22Rv1 (cell line): ENCODE measurements around the gene ORM2.

ENCODE experiments used
- H3K27ac ChIP-seq: fragments of 450-650 bp; 2 replicates; pipeline ENCODE4 v1.5.1; 2017
- ZFX ChIP-seq: fragments of 450-650 bp; IDR thresholded peaks from 2 replicates; pipeline ENCODE4 v1.6.1; 2017; ENCODE audit warnings: antibody characterized with exemption, borderline replicate concordance
- TF ChIP-seq, protein P1 (sequence below): fragments of 450-650 bp; IDR thresholded peaks from 2 replicates; pipeline ENCODE4 v1.5.1; 2017; ENCODE audit warnings: mild to moderate bottlenecking

ORM2 gene

DNA sequence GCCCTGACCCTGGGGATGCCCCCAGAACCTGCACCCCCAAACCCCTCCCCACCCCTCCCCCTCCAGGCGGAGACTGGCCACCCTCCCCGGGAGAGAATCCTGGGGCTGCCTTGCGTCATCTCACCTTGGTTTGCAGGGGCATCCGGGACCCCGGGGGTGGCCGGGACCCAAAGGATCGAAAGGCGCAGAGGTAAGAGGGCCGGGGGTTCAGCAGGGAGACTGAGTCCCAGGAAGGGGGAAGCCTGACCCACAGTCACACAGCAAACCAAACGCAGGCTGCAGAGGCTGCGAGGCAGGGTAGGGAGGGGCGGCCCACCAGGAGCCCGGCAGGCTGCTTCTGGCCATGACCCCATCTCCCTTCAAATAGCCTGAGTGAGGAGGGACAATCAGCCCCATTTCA lies 40.6 kb upstream of the ORM2 start:
- no peak overlapping the region for H3K27ac ChIP-seq
- TF ChIP-seq ZFX: no peak
- TF ChIP-seq, protein P1, sequence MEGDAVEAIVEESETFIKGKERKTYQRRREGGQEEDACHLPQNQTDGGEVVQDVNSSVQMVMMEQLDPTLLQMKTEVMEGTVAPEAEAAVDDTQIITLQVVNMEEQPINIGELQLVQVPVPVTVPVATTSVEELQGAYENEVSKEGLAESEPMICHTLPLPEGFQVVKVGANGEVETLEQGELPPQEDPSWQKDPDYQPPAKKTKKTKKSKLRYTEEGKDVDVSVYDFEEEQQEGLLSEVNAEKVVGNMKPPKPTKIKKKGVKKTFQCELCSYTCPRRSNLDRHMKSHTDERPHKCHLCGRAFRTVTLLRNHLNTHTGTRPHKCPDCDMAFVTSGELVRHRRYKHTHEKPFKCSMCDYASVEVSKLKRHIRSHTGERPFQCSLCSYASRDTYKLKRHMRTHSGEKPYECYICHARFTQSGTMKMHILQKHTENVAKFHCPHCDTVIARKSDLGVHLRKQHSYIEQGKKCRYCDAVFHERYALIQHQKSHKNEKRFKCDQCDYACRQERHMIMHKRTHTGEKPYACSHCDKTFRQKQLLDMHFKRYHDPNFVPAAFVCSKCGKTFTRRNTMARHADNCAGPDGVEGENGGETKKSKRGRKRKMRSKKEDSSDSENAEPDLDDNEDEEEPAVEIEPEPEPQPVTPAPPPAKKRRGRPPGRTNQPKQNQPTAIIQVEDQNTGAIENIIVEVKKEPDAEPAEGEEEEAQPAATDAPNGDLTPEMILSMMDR: no peak

DNA sequence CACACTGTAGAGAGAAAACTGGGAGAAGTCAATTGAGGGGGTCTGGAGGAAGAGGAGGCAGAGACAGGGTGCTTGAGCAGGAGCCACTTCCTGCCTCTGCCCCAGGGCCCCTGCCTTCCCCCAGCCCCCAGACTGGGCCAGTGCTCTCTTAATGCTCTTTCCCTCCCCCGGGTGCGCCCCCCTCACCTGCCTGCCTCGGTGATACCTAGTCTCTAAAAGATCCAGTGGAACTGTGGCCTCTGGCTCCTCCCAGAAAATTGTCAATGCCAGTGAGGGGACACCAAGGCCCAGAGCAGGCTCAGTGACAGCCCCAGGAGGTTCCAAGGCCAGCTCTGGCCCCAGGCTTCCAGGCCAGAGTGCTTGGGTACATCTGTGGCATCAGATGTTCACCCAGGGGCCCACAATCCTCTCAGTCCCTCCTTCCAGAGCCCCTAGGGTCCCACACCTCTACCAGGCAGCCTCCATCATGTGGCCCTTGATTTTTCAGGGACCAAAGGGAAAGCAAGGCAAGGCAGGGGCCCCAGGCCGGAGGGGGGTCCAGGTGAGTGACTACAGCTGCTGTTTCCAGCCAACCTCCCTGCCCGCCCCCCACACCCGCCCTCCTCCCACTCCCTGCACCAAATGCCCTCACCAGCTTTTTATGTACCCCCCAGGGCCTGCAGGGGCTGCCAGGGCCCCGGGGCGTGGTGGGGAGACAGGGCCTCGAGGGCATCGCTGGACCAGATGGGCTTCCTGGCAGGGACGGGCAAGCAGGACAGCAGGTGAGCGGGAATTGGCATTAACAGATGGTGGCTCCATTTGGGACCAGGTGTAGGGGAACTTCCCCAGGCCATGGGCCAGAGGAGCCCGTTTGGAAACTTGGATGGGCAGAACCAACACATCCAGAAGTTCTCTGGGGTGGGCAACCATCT lies 39.8 kb upstream of the ORM2 start:
- TF ChIP-seq ZFX: no peak
- TF ChIP-seq, protein P1: no peak
- no peak overlapping the region for H3K27ac ChIP-seq

DNA sequence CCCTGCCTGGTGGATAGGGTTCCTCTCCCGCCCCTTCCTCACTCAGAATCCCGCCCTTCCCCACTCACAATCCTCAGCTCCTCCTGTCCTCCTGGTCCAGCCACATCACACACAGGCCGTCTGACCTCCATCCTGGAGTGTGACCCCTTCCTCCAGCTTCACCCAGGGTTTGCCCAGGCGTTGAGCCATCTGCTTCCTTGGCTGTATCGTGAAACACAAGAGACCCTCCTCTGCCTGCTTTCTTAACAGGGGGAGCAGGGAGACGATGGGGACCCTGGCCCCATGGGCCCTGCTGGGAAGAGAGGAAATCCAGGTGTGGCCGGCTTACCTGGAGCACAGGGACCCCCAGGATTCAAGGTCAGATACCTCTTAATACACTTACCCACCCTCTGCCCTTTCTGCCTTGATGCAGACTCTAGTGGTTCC lies 39.1 kb upstream of the ORM2 start:
- TF ChIP-seq, protein P1: no peak
- no peak for TF ChIP-seq ZFX
- no peak overlapping the region for H3K27ac ChIP-seq

DNA sequence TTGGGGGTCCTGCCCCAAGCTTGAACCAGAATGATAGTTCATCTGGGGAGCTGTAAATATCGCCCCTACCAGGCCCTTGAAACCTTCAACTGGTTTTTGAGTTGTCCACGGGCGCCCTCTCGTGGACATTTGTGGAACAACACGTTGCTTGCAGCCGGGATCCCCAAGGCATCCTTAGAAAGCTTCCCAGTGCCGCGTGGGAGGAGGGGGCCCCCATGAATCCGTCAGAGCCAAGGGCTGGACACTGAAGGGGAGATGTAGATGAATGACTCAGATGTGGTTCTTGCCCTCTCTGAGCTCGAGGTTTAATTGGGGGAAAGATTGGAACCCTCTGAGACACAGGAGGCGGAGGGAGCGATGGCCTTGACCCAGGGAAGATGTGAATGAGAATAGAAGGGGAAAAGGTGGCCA lies 38.6 kb upstream of the ORM2 start:
- TF ChIP-seq, protein P1: peak; percentile 87
- no peak for TF ChIP-seq ZFX
- no peak overlapping the region for H3K27ac ChIP-seq

DNA sequence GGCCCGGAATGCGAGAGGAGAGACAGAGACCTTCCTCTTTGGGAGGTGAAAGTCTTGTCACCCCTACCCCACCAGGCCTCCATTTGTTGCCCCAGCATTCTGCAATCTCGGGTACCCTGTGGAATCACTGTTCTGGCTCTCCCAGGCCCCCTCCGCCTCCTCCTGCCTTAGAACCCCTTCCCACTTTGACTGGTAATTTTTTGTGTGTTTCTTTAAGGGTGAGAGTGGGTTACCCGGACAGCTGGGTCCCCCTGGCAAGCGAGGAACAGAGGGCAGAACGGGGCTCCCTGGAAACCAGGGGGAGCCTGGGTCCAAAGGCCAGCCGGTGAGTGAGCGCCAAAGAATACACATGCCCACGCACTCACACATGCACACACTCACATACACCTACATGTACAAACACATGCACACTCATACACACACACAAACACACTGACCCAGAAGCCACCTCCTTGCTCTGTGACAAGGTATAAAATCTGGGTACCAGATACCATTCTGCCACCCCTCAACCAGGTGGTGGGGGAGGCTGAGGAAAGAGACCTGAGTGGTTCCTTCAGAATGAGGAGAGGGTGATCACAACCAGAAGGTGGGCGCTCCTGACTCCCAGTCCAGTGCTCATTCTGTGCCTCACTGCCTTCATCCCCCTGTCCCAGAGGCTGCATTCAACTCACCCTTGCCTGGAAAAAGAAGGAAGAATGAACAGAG lies 37.6 kb upstream of the ORM2 start:
- no peak overlapping the region for H3K27ac ChIP-seq
- no peak for TF ChIP-seq ZFX
- TF ChIP-seq, protein P1: no peak

DNA sequence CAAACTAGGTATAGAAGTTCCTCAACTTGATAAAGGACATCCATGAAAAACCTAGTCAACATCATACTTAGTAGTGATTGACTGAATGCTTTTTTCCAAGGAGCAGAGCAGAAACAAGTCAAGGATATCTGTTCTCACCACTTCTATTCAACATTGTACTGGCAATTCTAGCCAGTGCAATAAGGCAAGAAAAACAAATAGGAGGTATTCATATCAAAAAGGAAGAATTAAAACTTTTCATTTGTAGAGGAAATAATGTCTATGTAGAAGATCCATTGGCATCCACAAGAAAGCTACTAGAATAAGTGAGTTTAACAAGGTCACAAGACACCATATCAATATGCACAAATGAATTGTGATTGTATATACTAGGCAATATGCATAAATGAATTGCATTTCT lies 35.0 kb upstream of the ORM2 start:
- H3K27ac ChIP-seq: no peak overlapping the region
- TF ChIP-seq, protein P1: no peak
- TF ChIP-seq ZFX: no peak

DNA sequence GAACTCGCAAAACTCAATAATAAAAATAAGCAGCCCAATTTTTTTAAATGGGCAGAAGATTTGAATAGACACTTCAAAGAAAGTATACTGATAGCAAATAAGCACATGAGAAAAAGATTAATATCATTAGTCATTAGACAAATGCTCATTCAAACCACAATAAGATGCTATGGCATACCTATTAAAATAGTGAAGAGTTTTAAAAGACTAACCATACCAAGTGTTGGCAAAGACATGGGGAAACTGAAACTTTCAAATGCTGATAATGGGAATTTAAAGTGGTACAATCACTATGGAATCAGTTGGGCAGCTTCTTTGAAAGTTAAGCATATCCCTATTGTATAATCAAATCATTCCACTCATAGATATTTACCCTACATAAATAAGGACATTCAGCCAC lies 33.3 kb upstream of the ORM2 start:
- H3K27ac ChIP-seq: no peak overlapping the region

More for the DNA sequence above, 33.3 kb upstream of the ORM2 start:
- TF ChIP-seq, protein P1: no peak
- TF ChIP-seq ZFX: no peak
